HG02759 (cell line): ENCODE measurements around the gene HYAL1.

Experiments used
- ATAC-seq: cut with Tn5 transposase; IDR thresholded peaks from one replicate; pipeline ENCODE4 v1.9.1; 2021; ENCODE audit warnings: mild to moderate bottlenecking, moderate library complexity; ENCODE audit not compliant: unreplicated experiment

Gene HYAL1

DNA sequence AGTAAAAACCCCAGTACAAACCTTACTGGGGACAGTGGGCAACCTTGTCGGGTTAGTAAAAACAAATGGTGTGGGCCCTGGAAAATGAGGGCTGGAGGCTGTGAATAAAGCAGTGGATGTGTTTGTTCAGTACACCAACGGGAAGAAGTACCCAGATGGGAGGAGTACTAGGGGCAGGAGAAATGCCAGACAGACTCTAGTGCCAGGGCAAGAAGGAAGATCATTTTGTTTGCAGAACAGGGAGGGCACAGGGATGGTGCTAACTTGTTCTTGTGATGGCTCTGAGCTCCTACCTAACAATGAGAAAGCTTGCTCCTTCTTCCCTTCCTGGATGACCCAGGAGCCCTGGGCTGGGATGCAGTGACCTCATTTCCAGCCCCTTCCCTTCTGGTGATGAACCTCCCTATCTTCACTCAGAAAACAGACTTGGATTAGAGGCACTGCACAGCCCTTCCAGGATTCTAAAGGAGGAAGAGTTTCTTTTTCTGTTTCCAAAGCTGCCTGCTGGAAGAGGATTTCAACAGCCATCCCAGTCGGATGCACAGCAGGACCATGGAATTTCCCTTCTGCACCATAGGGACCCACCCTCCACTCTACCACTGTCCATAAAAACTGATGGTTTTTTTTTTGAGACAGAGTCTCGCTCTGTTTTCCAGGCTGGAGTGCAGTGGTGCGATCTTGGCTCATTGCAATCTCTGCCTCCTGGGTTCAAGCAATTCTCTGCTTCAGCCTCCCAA, 31.1 kb upstream of the HYAL1 start:
- no peak for ATAC-seq

DNA sequence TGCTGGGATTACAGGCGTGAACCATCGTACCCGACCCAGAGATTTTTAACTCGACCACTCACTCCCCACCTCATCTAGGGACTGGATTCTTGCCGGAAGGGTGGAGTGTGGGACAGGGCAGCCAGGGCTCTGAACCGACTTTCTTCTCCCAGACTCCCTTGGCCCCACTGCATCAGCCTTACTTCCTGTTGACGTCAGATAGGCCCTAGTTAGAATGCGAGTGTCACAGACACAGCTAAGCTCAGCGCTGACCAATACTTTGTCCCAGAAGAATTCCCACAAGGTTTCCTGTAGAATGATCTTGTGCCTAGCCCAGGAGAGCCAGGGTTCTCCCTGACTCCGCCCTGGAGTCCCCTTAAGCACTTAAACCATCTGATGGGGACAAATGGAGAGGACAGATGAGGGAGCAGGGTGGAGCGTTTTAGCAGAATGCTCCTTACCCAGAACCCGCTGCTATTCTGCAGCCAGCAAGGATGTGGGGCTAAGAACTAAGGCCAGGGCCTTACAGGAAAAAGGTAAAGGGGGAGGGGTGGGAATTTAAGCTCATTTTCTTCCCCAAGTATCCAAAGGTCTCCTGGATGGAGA, 30.5 kb upstream of the HYAL1 start:
- ATAC-seq, result no peak

DNA sequence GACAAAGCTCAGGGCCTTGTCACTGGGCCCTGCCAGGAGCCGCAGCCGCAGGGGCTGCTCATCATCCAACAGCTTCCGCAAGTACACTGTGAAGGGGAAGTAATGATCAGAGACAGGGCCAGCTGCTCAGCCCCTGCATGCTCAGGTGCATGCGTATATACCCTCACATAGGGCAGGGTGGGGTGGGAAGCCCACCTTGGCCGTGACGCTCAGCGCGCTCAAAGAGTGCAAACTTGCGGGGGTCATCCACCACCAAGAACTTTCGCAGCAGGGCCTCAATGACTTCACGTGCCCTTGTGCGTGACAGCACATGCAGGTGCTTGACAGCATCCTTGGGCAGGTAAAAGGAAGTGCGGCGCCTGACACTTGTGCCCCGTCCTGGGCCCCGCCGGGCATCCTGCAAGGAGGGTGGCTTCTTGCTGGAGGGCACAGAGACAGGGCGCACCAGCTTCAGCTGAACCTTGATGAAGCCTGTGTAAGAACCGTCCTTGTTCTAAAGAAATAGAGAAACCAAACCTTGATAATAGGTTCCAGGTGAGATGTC, 28.1 kb upstream of the HYAL1 start:
- no peak for ATAC-seq

DNA sequence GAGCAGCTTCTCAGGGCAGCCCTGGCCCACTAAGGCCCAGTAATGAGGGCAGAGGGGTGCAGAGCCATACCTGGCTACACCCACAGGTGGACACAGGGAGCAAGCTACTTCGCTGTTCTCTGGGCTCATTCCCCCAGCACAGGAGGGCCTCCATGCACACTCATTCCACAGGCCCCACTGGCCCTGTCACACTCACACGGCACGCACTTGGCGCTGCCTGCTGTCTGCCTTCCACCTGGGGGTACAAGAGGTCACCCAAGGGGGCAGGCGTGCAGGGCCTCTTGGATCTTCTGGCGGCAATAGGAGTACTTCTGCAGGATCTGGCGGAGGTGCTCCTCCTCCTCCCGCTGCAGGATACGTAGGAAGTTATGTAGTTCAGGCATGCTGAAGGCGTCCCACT, 27.0 kb upstream of the HYAL1 start:
- no peak for ATAC-seq

DNA sequence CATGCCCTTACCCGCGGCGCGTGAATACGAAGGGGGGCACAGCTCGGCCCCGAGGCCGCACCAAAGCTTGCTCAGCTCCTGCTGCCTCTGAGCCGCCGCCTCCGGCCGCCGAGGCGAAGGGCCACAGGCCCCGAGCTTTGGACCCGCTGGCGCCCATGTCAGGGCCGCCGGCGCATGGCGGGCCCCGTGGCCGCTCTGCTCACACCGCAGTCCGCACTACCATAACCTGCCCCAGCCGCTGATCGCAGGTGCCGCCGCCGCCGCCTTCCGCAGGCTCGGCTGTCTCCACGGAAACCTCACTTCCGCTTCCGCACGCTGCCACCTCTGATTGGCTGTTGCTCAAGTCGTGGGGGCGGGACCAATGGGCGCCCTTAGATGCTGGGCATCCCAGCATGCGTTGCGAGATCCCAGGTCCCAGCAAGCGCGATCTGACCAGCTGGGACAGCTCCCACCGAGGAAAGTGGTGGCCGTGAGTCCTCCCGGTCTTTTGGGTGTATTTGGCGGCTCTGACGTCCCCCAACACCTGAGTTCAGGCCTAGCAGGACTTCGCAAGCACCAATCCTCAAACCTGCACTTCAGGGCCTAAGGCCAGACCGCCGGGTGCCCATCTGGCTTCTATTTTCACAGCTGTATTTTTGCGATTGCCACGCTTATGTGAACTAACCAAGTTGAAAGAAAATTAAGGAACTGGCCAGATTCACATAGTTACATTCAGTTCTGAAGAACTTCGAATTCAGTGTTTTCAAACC, 24.7 kb upstream of the HYAL1 start, which contains the start of gene TUSC2:
TSS of gene TUSC2 (minus strand) at position 281 of the 749 bp plus-strand sequence. CDS start at position 157, 124 bp downstream.
- ATAC-seq, result peak; percentile 91

DNA sequence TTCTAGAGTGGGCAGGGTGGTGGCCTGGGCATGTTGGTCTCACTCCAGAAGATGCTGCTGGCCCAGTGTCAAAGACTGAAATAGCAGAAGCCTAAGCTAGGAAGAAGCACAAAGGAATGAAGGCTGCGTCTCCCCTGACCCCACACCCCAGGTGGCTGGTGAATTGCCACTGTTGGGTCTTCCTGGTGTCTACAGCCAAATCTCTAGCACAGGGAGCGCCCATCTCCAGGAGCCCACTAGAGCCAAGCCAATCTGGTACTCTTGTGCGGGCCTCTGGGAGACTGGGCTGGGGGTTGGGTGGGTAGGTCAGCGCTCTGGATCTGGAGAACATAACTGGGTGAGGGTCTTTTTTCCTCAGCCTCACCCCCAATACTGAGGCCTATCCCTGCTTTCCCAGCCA, 23.8 kb upstream of the HYAL1 start:
- no peak for ATAC-seq

DNA sequence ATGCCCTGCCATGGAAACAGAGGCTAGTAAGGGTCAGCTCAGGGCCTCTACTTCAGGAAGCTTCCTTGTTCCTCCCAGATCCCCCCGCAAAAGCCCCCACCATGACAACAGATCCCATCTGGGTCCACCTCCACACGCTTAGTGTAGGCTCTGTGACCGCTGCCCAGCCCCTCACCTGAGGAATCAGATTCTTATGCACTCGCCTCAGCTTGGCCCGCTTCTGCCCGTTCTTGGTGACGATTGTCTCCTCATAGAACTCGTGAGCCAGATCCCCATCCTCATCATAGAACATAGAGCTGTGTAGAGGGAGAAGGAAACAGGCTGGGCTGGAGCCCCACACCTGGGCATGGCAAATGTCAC, 22.8 kb upstream of the HYAL1 start:
- ATAC-seq, result no peak

DNA sequence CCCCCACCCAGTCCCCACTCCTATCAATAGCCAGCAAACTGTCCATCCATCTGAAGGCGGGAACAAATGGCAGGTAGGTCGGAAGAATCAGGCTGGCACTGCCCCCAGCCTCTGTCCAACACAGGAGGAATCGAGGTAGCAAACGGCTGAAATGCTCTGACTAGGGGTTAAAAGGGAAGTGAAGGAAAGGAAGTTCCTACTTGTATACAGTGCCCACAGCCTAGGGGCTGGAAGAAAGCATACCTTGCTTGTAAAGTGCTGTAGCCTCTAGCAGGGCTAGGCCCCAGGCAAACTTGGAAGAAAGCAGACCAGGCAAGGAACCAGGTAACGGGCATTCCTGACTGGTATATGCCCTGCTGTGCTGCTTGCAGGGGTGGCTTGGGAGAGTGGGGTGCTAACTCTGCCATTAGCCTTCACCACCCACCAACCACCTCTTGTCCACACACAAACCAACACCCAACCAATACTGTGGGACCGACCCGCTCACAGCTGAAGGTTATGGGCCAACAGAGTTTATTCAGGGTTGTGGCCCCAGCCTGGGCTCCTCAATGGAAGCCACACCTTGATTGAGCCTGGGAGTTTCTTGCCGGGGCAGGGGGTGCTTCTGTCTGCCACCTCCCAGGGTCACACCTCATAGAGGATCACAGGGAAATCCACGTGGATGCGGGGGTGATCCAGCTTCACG, 22.3 kb upstream of the HYAL1 start:
- no peak for ATAC-seq

DNA sequence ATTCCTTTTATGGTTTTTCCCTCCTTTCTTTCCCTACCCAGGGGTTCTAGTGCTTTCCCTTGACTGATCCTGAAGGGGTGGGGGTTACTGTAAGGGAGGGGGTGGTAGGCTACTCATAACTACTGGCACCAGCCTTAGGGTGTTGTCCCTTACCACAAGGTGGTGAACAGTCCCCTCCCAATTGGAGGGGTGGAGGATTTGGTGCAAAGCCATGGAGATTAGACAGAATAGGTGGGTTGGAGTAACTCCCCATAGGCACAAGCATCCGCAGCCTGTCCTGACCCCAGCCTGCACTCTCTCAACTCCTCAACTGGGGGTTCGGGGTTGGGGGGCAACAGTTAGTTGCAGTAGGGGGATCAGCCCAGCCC, 21.7 kb upstream of the HYAL1 start:
- no peak for ATAC-seq

DNA sequence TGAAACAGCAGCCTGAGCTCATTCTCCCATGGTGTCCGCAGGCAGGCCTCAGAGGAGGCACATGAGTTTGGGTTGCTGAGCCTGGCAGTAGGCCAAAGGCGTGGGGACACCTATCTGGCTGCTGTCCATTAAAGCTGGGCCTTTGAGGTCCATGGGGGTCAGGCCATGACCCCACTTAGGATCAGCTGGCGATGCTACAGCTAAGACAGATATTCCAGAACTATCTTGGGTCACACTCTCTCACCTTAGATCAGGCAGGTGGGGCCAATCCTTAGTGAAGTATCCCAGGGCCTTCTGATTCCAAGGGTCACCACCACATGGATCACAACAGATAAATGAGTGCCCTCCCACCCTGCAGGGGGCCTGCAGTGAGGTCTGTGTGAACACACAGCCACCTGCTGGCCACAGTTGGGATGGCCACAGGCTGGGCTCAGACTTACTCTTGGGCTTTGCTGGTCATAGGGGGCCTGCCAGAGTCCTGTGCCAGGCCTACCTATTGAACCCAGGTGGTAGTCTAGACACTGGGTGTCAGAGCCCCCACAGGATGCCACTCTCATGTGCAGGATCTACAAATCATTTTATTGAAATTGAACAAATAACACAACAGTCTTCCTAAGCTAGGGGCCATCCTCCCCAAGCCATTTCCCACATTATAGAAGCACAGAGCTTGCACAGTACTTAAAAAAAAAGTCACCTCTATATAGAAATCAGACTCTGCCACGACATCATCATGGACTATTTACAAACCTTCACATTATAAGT, 21.2 kb upstream of the HYAL1 start:
- no peak for ATAC-seq

DNA sequence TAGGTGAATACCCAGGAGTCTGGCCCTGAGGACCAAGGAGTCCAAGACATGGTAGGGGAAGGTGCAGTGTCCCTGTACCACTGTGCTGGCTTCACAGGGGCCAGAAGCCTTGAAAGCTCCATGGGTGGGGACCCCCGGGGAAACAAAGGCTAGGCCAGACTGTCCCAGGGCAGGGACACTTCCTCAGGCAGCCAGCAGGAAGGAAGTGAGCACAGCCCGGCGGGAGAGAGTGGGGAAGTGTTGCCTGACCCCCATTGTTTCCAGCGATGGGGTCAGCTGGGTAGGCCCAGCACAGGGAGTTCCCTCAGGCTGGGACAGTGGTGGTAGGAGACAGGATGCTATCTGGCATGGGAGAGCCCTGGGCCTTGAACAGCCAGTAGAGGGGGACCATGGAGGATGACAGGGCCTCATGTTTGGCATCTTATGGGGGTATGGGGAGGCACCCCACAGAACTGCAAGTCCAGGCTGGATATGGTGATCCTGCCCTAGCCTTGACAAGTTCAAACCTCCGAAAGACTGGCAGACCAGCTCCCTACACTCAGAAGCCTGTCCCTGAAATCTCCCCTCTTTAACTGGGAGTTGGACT, 20.3 kb upstream of the HYAL1 start:
- ATAC-seq, result no peak

DNA sequence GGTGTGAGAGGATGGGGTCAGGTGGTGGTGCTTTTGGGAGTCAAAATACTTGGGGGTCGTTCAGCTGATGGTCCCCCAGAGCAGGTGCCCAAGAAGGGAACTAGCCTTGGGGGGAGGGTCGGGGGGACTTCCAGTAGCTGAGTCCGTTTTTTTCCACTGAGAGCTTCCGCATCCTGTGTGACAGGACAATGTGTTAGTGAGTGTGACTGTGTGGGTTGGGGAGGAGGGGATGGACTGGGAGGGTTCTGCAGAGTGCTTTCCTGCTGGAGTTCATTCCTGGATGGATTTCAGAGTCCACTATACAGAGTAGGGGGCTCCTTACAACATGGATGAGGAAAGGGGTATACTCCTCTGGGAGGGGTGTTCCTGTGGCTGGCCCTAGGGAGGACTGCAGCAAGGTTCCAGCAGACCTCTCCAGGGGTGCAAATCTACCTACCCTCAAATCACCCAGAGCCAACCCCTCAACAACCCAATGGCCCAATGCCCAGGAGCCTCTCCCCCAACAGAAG, 19.8 kb upstream of the HYAL1 start:
- ATAC-seq, result no peak

DNA sequence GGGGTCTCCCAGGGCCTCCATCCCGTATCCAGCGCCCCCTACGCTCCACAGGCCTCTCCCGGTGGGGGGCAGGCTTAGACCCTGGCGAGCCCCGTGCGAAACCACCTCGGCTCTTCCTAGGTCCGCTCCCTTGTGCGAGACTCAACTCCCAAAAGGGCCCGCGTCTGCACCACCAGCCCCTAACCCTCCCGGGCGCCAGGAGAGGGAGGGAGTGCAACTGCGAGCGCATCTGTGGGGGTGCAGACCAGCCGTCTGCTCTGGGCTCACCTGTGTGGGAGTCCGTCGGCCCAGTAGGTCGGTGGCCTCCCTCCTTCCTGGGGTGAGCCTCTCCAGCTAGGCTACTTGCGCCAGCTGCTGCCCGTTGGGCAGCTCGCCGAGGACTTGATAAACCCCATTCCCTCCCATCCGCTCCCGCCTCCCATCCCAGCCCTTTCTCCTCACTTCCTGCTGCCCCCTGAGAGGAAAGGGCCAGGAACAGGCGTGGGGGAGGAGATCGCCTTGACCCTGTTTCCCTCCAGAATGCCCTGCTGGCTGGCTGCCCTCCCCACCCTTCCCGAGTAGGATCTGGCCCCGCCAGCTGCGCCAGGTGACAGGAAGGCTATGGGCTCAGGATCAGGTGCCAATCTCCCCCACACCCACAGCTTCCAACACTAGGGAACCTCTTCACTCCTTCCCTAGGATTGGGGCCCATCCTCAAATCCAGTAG, 19.2 kb upstream of the HYAL1 start, which contains the start of gene HYAL2:
TSS of gene HYAL2 (minus strand) at position 360 of the 706 bp plus-strand sequence. CDS start 2,256 bp downstream, outside the sequence.
- no peak for ATAC-seq

DNA sequence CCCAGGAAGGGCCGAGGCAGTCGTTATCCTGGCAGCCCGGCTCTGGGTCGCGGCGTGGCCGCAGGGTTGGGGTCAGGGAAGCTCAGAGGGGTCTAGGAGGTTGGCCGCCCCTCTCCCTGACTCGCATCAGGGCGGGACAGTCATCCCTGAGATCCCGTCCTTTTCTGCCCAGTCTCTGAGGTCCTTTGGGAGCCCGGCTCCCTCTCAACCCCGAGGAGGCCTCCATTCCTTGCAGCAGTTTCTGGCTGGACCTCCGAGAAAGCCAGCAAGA, 18.7 kb upstream of the HYAL1 start:
- ATAC-seq, result no peak

DNA sequence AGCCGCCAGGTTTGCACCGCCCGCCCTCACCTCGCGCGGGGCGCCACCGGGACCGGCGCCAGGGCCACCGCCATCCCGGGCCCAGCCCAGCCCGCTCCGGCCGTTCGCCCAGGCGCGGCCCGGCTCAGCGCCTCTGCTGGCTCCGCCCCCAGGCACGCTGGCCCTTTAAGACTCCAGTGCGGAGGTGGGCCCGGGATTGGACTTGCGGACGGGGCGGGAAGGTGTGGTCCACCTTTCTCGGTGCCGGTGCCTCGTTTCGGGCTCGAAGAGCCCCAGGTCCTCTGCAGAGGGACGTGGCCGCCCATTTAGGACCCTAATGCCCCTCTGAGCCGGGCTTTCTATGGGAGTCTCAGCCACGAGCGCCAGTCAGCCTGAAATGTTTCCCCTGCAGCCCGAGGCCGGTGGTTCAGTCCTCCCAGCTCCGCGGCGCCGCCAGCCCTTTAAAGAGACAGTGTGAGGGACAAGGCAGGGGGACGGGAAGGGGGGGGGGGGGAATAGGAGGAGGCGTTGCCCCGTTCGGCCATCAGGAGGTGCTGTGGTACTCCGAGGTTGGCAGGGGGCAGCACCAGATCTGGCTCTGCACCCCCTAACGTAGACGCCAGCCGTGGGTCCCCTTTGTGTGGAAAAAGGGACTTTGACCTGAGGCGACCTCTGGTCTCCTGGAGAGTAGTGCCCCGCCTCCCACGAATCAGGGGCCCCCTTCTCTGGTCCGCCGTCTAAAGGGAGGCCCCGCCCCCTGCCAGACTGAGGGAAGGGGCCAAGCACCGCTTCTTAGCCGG, 18.2 kb upstream of the HYAL1 start:
- peak; percentile 84 for ATAC-seq

DNA sequence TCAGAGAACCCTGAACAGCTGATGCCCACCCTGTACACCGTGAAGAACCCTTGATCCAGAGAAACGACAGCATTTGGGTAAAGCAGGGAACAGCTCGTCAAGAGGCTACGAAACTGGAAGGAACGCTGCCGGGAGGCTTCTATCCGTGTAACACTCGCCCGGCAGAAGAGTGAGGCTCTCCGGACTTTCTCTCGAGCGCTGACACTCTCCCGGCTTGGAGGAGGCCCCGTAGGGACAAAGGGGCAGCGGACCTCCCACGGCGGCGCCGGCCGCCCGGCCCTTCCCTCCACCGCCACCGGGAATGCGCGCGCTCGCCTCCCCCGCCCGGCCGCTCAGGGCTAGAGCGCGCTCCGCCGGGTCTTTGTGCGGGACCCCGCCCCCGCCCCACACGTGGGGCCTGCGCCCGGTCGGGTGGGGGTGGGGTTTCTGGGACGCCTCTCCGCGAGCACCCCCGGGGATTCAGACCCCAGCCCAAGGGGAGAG, 17.5 kb upstream of the HYAL1 start:
- ATAC-seq, result peak; percentile 64

DNA sequence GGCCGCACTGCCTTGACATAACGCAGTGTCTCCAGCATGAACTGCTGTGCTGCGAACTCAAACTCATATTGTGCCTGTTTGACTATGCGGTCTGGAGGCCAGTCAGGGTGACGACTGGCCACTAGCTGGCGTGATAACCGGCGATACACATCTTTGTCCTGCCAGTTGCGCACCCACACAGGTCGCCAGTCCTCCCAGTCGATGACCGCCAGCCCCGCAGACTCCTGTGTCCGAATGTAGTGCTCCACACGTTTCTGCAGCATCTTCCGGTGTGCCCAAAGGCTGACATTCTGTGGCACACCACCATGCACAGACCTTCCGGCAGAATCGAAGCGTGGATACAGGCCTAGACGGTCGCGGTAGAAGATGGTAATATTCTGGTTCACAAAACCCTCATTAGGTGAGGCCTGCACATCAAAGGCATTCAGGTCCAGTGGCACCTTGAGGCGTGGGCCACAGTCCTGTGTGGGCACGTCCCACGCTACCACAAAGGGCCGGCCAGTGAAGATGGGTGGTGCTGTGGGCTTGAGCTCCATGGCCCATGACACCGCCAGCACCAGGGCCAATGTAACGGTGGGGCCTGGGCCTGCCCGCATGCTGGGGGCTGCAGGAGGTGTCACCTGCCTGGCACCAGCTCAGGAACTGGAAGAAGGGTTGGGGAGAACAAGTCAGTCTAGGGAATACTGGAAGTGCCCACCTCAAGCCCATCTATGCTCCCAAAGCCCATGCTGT, 16.7 kb upstream of the HYAL1 start:
- ATAC-seq, result no peak
